GM13977 (cell line): ENCODE data around the gene MMP3.
A peak's percentile ranks its signal among the peaks of the same experiment; 100 is the strongest.

Experiments
- DNase-seq: peaks from one replicate; pipeline ENCODE4 v3.0.0; 2012; ENCODE audit warnings: low spot score
- in situ Hi-C: fragments of 300-500 bp; cut with MboI; formaldehyde crosslinking; loops from one replicate; pipeline ENCODE4 v1.12.0; 2022; ENCODE audit warnings: low sequenced_read_pairs, low pct_unique_long_range_greater_than_20kb, mixed read lengths, inconsistent platforms; ENCODE audit not compliant: unreplicated experiment
- TF ChIP-seq, protein P1 (sequence below): IDR thresholded peaks from 2 replicates; pipeline ENCODE4 v1.5.1; 2012; ENCODE audit warnings: mild to moderate bottlenecking, control low read depth; ENCODE audit not compliant: insufficient read depth; ENCODE audit errors: extremely low read depth, missing control alignments

MMP3 gene

DNA sequence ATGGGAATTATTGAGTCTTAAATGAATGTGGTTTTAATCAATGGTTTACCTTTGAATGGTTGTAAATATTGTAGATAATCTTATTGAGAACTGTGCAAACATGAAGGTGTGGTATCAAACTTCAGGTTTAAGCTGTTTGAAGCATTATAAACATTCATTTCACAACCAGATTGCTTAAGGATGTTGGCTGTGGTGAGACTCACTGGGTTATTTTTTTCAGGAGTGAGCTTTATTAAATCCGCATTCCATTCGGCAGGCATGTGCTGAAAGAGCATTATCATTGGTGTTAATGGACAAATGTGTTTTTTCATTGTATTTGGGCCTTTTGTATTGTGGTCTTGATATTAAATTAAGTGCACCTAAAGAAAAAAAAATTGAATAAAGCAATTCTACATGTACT lies 9.7 kb downstream of the MMP3 start:
- TF ChIP-seq, protein P1, sequence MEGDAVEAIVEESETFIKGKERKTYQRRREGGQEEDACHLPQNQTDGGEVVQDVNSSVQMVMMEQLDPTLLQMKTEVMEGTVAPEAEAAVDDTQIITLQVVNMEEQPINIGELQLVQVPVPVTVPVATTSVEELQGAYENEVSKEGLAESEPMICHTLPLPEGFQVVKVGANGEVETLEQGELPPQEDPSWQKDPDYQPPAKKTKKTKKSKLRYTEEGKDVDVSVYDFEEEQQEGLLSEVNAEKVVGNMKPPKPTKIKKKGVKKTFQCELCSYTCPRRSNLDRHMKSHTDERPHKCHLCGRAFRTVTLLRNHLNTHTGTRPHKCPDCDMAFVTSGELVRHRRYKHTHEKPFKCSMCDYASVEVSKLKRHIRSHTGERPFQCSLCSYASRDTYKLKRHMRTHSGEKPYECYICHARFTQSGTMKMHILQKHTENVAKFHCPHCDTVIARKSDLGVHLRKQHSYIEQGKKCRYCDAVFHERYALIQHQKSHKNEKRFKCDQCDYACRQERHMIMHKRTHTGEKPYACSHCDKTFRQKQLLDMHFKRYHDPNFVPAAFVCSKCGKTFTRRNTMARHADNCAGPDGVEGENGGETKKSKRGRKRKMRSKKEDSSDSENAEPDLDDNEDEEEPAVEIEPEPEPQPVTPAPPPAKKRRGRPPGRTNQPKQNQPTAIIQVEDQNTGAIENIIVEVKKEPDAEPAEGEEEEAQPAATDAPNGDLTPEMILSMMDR = no peak
- in situ Hi-C loops = no loop called here
- DNase-seq = no peak

DNA sequence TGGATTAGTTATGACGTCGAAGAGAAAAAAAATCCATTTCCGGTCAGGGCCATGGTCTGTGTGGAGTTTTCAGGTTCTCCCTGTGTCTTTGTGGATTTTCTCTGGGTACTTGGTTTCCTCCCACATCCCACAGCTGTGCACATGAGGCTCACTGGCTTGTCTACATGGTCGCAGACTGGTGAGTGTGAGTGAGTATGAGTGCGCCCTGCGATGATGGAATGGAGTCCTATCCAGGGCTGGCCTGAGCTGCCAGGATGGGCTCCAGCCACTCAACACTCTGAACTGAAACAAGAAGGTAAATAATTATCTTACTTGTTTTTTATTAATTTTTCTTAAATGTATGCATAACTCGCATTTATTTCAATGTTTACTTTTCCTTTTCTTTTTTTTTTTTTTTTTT lies 10.8 kb downstream of the MMP3 start:
- TF ChIP-seq, protein P1 = no peak
- DNase-seq = no peak
- in situ Hi-C loops = no loop called here

DNA sequence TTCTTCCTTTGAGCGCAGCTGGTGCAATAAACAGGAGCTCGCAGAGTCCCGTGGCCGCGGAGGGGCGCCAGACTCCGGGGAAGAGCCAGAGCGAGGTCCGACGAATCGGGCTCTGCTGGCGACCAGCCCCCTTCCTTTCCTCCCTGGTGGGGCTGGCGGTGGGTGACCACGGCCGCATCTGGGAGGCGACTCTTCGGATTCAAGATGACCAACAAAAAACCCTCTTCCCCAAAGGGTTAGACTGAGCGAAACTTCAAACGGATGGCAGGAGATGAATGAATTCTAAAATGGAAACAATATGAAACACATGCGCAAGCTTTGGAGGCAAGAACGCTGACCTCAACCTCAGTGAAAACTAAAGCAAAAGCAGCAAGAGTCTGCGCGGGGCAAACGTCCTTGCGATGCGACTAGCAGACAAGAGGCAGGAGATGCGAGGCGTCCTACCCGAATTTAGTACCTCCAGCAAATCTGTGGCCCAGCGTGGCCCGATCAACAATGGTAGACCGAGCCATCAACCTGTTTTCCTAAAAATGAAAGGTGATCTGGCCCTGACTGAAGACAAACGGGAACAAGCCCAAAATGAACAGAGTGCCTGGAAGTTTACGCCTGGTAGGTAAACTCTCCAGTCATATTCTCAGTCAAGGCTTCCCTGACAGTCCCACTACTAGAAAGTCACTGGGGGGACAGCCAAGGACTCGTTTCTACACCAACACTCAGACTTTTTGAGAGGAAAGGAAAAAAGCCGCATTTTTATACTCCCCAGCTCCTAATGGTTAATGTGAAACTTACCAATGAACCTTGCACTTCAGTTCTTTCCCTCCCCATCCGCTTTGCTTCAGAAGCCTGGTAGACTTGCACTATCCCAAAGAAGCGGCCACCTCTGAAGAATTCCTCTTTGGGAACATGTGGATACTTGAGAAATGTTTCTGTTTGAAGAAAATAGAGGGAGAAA lies 11.6 kb downstream of the MMP3 start:
- peak; percentile 32 for DNase-seq
- in situ Hi-C loops = no loop called here
- TF ChIP-seq, protein P1 = peak; percentile 43

DNA sequence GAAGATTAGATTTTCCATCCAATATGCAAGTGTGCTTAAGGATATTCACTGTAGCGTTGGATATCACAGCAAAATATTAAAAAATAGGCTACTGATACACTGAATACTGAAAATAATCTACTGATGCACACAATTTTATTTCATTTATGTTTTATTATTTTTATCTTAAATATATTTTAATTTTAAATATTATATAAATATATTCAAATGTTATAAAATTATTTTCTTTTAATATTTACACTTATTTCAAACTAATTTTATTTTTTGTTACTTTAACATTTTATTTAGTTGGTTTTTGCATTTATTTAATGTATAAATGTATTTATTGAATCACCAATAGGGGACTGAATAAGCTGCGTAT lies 12.3 kb downstream of the MMP3 start:
- in situ Hi-C loops = no loop called here
- TF ChIP-seq, protein P1 = no peak
- no peak for DNase-seq

DNA sequence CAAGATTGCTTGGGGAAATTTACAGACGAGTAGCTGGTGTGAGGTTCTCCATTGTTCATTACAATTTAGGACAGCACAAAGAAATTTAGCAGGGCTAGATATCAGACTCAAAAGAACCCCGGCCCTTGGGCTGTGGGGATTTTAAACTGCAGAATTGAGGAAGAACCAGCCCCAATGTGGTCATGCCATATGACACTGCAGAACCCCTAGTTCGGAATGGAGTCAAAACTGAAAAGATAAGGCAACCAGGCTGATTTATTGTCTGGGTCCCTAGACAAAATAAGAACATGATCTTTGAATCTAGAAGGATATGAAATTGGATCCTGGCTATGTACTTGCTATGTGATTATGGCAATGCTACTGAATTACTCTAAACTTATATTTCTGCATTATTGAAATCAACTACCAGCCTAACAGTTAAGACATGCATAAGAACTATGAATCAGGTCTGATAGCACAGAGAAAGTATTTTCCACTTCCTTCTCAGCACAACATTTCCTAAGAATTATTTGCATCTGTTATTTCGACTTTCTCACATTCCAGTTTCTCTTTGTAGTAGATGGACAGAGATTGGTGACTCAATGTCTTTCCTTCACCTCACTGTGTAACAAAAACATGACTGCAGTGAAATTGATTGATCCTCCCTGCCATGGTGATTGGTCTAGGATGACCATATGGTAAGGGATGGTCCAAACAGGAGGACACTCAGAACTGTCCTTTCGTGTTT lies 13.2 kb downstream of the MMP3 start:
- in situ Hi-C loops = no loop called here
- TF ChIP-seq, protein P1 = no peak
- DNase-seq = no peak

DNA sequence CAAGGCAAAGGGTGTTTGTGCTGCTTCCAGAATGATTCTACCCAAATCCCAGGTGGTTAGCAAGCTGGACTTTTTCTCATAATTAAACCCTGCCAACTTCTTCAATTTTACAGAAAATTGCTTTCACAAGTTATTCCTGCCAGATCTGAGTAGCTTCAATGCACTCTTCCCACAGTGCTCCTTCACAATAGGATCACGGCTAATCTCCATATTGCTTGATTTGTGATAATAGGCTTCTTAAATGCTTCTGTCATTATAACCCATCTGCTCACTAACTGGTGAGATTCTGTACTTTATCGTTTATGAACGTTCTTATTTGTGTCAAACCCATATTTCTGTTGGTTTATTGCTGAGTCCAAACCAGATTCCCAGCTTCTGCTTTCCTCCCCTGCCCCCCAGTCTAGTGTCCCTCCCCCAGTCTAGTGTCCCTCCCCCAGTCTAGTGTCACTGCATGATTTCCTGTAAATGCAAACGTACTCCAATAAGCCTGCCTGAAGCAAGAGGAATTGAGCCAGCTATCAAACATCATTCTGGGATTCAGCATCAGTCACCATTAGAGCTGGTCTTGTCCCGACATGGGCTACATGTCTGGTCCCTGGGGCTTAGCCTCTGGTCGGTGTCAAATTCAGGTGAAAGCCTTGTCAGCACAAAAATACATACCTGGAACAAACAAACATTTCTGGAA lies 14.0 kb downstream of the MMP3 start:
- DNase-seq = no peak
- in situ Hi-C loops = no loop called here
- TF ChIP-seq, protein P1 = no peak
